ENCODE data around the gene PRG3. TPM values are rescaled to one million over a fixed set of nuclear protein-coding genes. Genes with fewer than 3 reads are reported as not detected.

PRG3 gene
- total RNA-seq, 1 experiment from 2014 or later, result not detected

- no peak overlapping the region for H2BK120ac ChIP-seq (ENCODE audit: low read depth, low read length, poor library complexity, severe bottlenecking)
- DNase-seq, result no peak
- no CpG with 5 or more reads among the region's 14 CpGs for WGBS (ENCODE audit: extremely low coverage, insufficient read length, low lambda C conversion rate)
- no peaks in the 10 kb centered on the region for H3K79me1 ChIP-seq (ENCODE audit: insufficient read depth, low read depth, low read length, poor library complexity, severe bottlenecking)
- no peak overlapping the region for H3K56ac ChIP-seq (ENCODE audit: insufficient read length, low read depth, low read length)
- no peaks in the 10 kb centered on the region for H3K4me1 ChIP-seq (ENCODE audit: insufficient read depth, low read length)
- H2AK5ac ChIP-seq (ENCODE audit: insufficient read length, low read length), result no peak overlapping the region
- H2BK15ac ChIP-seq (ENCODE audit: low read depth, low read length), result no peak overlapping the region
- no peak overlapping the region for H2BK12ac ChIP-seq (ENCODE audit: insufficient read length, low read depth, low read length)
- peaks cover 5% of the 10 kb centered on the region for H3K23me2 ChIP-seq (ENCODE audit: insufficient read length, low read depth, low read length, poor library complexity, severe bottlenecking)
- Mint-ChIP-seq H3K36me3 (ENCODE audit: insufficient read depth in 1 of 3, low read depth in 3 of 3) (peaks cover 0 to 5% (median 0%) of the 10 kb centered on the region in 3 experiments; a peak in 2 of 7 replicates), H3K9me3 (peaks cover 3 to 8% of the 10 kb centered on the region in 2 experiments; a peak in 4 of 5 replicates), H3K4me3 (no peak overlapping the region), H3K4me1 (peaks cover 25 to 43% of the 10 kb centered on the region in 2 experiments), H3K27me3 (ENCODE audit: low read depth) (peaks cover 34% of the 10 kb centered on the region), H3K27ac (no peak overlapping the region; a peak in 1 of 7 replicates)
- H2BK20ac ChIP-seq (ENCODE audit: low read depth, low read length, poor library complexity, severe bottlenecking), result no peak overlapping the region
- H2AFZ ChIP-seq (ENCODE audit: low read length), result no peak overlapping the region
- H3K27me3 ChIP-seq (ENCODE audit: insufficient read depth, low read length), result no peaks in the 10 kb centered on the region
- H3K9me3 ChIP-seq (ENCODE audit: control insufficient read depth, low read depth, low read length), result no peaks in the 10 kb centered on the region
- H3K23ac ChIP-seq (ENCODE audit: insufficient read length, low read depth, low read length), result no peak overlapping the region
- no peaks in the 10 kb centered on the region for H4K20me1 ChIP-seq (ENCODE audit: control insufficient read depth, insufficient read depth, insufficient read length)
- H4K91ac ChIP-seq (ENCODE audit: insufficient read length, low read depth, low read length), result no peak overlapping the region
- H2BK5ac ChIP-seq (ENCODE audit: insufficient read length, low read length), result no peak overlapping the region
- no peak overlapping the region for H3K4ac ChIP-seq (ENCODE audit: low read depth, low read length)
- H3K27ac ChIP-seq (ENCODE audit: insufficient read length, low read depth, low read length), result no peak overlapping the region
- no peak overlapping the region for H3T11ph ChIP-seq (ENCODE audit: low read length)
- H3K79me2 ChIP-seq (ENCODE audit: insufficient read depth, low read length), result no peaks in the 10 kb centered on the region
- no peak overlapping the region for H3K14ac ChIP-seq (ENCODE audit: insufficient read depth, low read length)
- TF ChIP-seq, protein P1, sequence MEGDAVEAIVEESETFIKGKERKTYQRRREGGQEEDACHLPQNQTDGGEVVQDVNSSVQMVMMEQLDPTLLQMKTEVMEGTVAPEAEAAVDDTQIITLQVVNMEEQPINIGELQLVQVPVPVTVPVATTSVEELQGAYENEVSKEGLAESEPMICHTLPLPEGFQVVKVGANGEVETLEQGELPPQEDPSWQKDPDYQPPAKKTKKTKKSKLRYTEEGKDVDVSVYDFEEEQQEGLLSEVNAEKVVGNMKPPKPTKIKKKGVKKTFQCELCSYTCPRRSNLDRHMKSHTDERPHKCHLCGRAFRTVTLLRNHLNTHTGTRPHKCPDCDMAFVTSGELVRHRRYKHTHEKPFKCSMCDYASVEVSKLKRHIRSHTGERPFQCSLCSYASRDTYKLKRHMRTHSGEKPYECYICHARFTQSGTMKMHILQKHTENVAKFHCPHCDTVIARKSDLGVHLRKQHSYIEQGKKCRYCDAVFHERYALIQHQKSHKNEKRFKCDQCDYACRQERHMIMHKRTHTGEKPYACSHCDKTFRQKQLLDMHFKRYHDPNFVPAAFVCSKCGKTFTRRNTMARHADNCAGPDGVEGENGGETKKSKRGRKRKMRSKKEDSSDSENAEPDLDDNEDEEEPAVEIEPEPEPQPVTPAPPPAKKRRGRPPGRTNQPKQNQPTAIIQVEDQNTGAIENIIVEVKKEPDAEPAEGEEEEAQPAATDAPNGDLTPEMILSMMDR (conservative IDR thresholded peaks at IDR 0.05), result no peak
- no peak overlapping the region for H3K9ac ChIP-seq (ENCODE audit: extremely low read depth, insufficient read length, low read length)
- H3K18ac ChIP-seq (ENCODE audit: insufficient read length, low read depth, low read length), result no peak overlapping the region
- H4K8ac ChIP-seq (replicated peaks; ENCODE audit: insufficient read length, low read depth, low read length), result no peak overlapping the region
- no peak overlapping the region for H3K4me2 ChIP-seq (ENCODE audit: insufficient read depth, insufficient read length, low read length)
- no peak overlapping the region for H4K5ac ChIP-seq (ENCODE audit: insufficient read length, low read depth, low read length)
Measured at GRCh38 chr11:57348636-57349313, 32.2 kb downstream of the PRG3 start.

Measured in H9 (cell line).